HCT116 (cell line): ENCODE measurements around the gene WNK3. TPM values are rescaled to one million over a fixed set of nuclear protein-coding genes. Genes with fewer than 3 reads are reported as not detected.

ENCODE experiments used
- ATAC-seq: fragments of 200-7000 bp; cut with Tn5 transposase; 2 replicates; pipeline ENCODE4 v1.9.1; 2020; ENCODE audit warnings: mild to moderate bottlenecking, moderate library complexity
- BruUV-seq: library from RNA; stranded (reverse); fragments of 400-500 nt; replicated peaks from 2 replicates; lab custom pipeline; 2021; lab: Mats Ljungman, UMichigan
- CTCF ChIA-PET: fragments of 300-600 bp; sonication (Branson Sonifier 250); formaldehyde crosslinking; loops from one replicate; lab custom pipeline; 2021; ENCODE audit warnings: antibody characterized with exemption; lab: Charles Lee
- POLR2A ChIA-PET: fragments of 300-600, 350-600 bp; sonication (Branson Sonifier 250); formaldehyde crosslinking; loops from one replicate; lab custom pipeline; 2021; ENCODE audit warnings: antibody characterized with exemption; lab: Charles Lee
- RAD21 ChIA-PET, 2 experiments: fragments of 300-600 bp; sonication (Branson Sonifier 250); formaldehyde crosslinking; loops; one replicate each; lab custom pipeline; 2023; ENCODE audit warnings: low total read pairs in 2 of 2; ENCODE audit not compliant: uncharacterized antibody in 2 of 2, unreplicated experiment in 2 of 2, low non-redundant PET in 1 of 2; lab: Charles Lee
- DNase-seq: peaks from one replicate; pipeline ENCODE4 v3.0.0-alpha.2; 2010; ENCODE audit warnings: low read depth, low spot score
- H2AFZ ChIP-seq: fragments of 200-600 bp; shearing (Covaris generic), sonication (generic); 2 replicates; pipeline ENCODE4 v1.6.1; 2017; ENCODE audit warnings: low read depth, mixed run types, mixed read lengths, antibody characterized with exemption, low read length; ENCODE audit not compliant: poor library complexity, severe bottlenecking
- H3K27ac ChIP-seq: 2 replicates; pipeline ENCODE4 v1.5.1; 2012; ENCODE audit warnings: low read depth, low read length
- H3K27me3 ChIP-seq: fragments of 200-600 bp; sonication (generic); 2 replicates; pipeline ENCODE4 v1.6.1; 2016; ENCODE audit warnings: mixed run types, low read length, mixed read lengths; ENCODE audit not compliant: insufficient read depth
- H3K36me3 ChIP-seq, 2 experiments: fragments of 200-500 bp in 1 of 2; fragments of 200-600 bp in 1 of 2; sonication (Bioruptor generic) in 1 of 2; sonication (generic) in 1 of 2; 2 replicates each; pipeline versions ENCODE4 v1.5.1 to v1.6.1; 2014 to 2016; ENCODE audit warnings: low read length in 2 of 2, inconsistent platforms in 1 of 2, mixed read lengths in 1 of 2, mixed run types in 1 of 2; ENCODE audit not compliant: insufficient read depth in 2 of 2, control insufficient read depth in 1 of 2
- H3K4me1 ChIP-seq, 2 experiments: fragments of 200-600 bp in 1 of 2; sonication (generic) in 1 of 2; 2 replicates each; pipeline versions ENCODE4 v1.5.1 to v1.6.1; 2012 to 2017; ENCODE audit warnings: low read length in 2 of 2, inconsistent platforms in 1 of 2, mild to moderate bottlenecking in 1 of 2, mixed read lengths in 1 of 2, mixed run types in 1 of 2, moderate library complexity in 1 of 2; ENCODE audit not compliant: insufficient read depth in 2 of 2, control insufficient read depth in 1 of 2
- H3K4me2 ChIP-seq: fragments of 200-600 bp; sonication (generic); 2 replicates; pipeline ENCODE4 v1.6.1; 2017; ENCODE audit warnings: mixed run types, low read length, mixed read lengths
- H3K4me3 ChIP-seq, 2 experiments: fragments of 200-600 bp in 1 of 2; sonication (generic) in 1 of 2; replicated peaks in 1 of 2; 2 replicates each; pipeline ENCODE4 v1.5.1; 2011 to 2016; ENCODE audit warnings: low read length in 2 of 2, control low read depth in 1 of 2, low read depth in 1 of 2, mild to moderate bottlenecking in 1 of 2, mixed read lengths in 1 of 2, mixed run types in 1 of 2
- H3K79me2 ChIP-seq: fragments of 200-600 bp; sonication (generic); 2 replicates; pipeline ENCODE4 v1.6.1; 2017; ENCODE audit warnings: mild to moderate bottlenecking, mixed run types, low read length, moderate library complexity, mixed read lengths; ENCODE audit not compliant: insufficient read depth
- H3K9ac ChIP-seq: fragments of 200-600 bp; sonication (generic); 2 replicates; pipeline ENCODE4 v1.6.1; 2016; ENCODE audit warnings: low read length, mixed read lengths
- H3K9me2 ChIP-seq: fragments of 200-600 bp; sonication (generic), shearing (Covaris generic); 2 replicates; pipeline ENCODE4 v1.6.1; 2017; ENCODE audit warnings: mixed run types, mild to moderate bottlenecking, moderate library complexity; ENCODE audit not compliant: insufficient read depth
- H3K9me3 ChIP-seq, 2 experiments: fragments of 200-500 bp in 1 of 2; fragments of 200-600 bp in 1 of 2; sonication (Bioruptor generic) in 1 of 2; sonication (generic) in 1 of 2; 2 replicates each; pipeline ENCODE4 v1.6.1; 2014 to 2017; ENCODE audit warnings: low read length in 2 of 2, mixed read lengths in 2 of 2, inconsistent platforms in 1 of 2, low read depth in 1 of 2, mild to moderate bottlenecking in 1 of 2, mixed run types in 1 of 2, moderate library complexity in 1 of 2; ENCODE audit not compliant: control insufficient read depth in 1 of 2, insufficient read depth in 1 of 2
- H4K20me1 ChIP-seq: fragments of 200-600 bp; sonication (generic), shearing (Covaris generic); 2 replicates; pipeline ENCODE4 v1.6.1; 2017; ENCODE audit warnings: mixed run types, mild to moderate bottlenecking, moderate library complexity; ENCODE audit not compliant: insufficient read depth
- CBX3 ChIP-seq: IDR thresholded peaks from 2 replicates; pipeline ENCODE4 v1.6.1; 2012; ENCODE audit warnings: low read depth
- CEBPB ChIP-seq: IDR thresholded peaks from 2 replicates; pipeline ENCODE4 v1.6.1; 2012; ENCODE audit warnings: low read depth
- ELF1 ChIP-seq: IDR thresholded peaks from 2 replicates; pipeline ENCODE4 v1.6.1; 2012; ENCODE audit warnings: low read depth, borderline replicate concordance
- EZH2 ChIP-seq: fragments of 200-600 bp; sonication (generic); IDR thresholded peaks from 2 replicates; pipeline ENCODE4 v1.6.1; 2017; ENCODE audit warnings: antibody characterized with exemption, mixed run types
- EZH2phosphoT487 ChIP-seq: fragments of 200-600 bp; IDR thresholded peaks from 2 replicates; pipeline ENCODE4 v1.6.1; 2018; ENCODE audit warnings: antibody characterized with exemption, borderline replicate concordance
- FOSL1 ChIP-seq: IDR thresholded peaks from 2 replicates; pipeline ENCODE4 v1.6.1; 2012; ENCODE audit warnings: low read depth
- JUND ChIP-seq: IDR thresholded peaks from 2 replicates; pipeline ENCODE4 v1.6.1; 2012
- POLR2A ChIP-seq: IDR thresholded peaks from 2 replicates; pipeline ENCODE4 v1.7.0; 2011; ENCODE audit warnings: borderline replicate concordance; ENCODE audit not compliant: insufficient read depth, insufficient read length; ENCODE audit errors: extremely low read depth
- POLR2AphosphoS5 ChIP-seq: IDR thresholded peaks from 2 replicates; pipeline ENCODE4 v1.6.1; 2011; ENCODE audit warnings: mild to moderate bottlenecking, low read depth, low read length, moderate library complexity
- RAD21 ChIP-seq: IDR thresholded peaks from 2 replicates; pipeline ENCODE4 v1.6.1; 2012; ENCODE audit warnings: low read depth, mild to moderate bottlenecking
- SP1 ChIP-seq: IDR thresholded peaks from 2 replicates; pipeline ENCODE4 v1.6.1; 2012; ENCODE audit warnings: low read depth
- SRF ChIP-seq: IDR thresholded peaks from 2 replicates; pipeline ENCODE4 v1.6.1; 2012; ENCODE audit warnings: low read depth
- TCF7L2 ChIP-seq: IDR thresholded peaks from 2 replicates; pipeline ENCODE4 v1.7.0; 2011; ENCODE audit warnings: borderline replicate concordance, inconsistent platforms; ENCODE audit not compliant: insufficient read depth, insufficient read length; ENCODE audit errors: extremely low read depth
- ZFX ChIP-seq: fragments of 450-650 bp; IDR thresholded peaks from 2 replicates; pipeline ENCODE4 v1.6.1; 2017
- ZNF274 ChIP-seq: fragments of 200-500 bp; sonication (Bioruptor generic); IDR thresholded peaks from 2 replicates; pipeline ENCODE4 v1.6.1; 2014; ENCODE audit warnings: mild to moderate bottlenecking, low read depth, low read length, inconsistent platforms
- intact Hi-C: fragments of 100-400 bp; cut with micrococcal nuclease; formaldehyde crosslinking; loops from 2 replicates; pipeline ENCODE4 v1.10.0; 2022
- total RNA-seq: library from RNA; stranded (reverse); gene quantifications from one replicate; pipeline ENCODE4 v1.2.1, GENCODE V29; 2021; ENCODE audit not compliant: unreplicated experiment
- TF ChIP-seq, protein P1 (sequence below): IDR thresholded peaks from 2 replicates; pipeline ENCODE4 v1.6.1; 2011; ENCODE audit warnings: mild to moderate bottlenecking, low read length, moderate library complexity; ENCODE audit not compliant: insufficient replicate concordance; ENCODE audit errors: extremely low read depth
- TF ChIP-seq, protein P2 (sequence below): IDR thresholded peaks from 2 replicates; pipeline ENCODE4 v1.6.1; 2012
- TF ChIP-seq, protein P3 (sequence below), 3 experiments: fragments of 200-600 bp in 1 of 3; sonication (generic) in 1 of 3; IDR thresholded peaks in 2 of 3; conservative IDR thresholded peaks in 1 of 3; 2 replicates each; pipeline ENCODE4 v1.5.1; 2012 to 2017; ENCODE audit warnings: low read depth in 2 of 3, low read length in 2 of 3, antibody characterized with exemption in 1 of 3, borderline replicate concordance in 1 of 3, control low read depth in 1 of 3, mild to moderate bottlenecking in 1 of 3, mixed read lengths in 1 of 3, mixed run types in 1 of 3, moderate library complexity in 1 of 3; ENCODE audit not compliant: insufficient read depth in 1 of 3
- TF ChIP-seq, protein P4 (sequence below): IDR thresholded peaks from 2 replicates; pipeline ENCODE4 v1.6.1; 2012
- TF ChIP-seq, protein P5 (sequence below): IDR thresholded peaks from 2 replicates; pipeline ENCODE4 v1.6.1; 2012; ENCODE audit warnings: low read depth

Gene WNK3
- total RNA-seq, 1 experiment from 2014 or later, result 0.05 TPM

DNA sequence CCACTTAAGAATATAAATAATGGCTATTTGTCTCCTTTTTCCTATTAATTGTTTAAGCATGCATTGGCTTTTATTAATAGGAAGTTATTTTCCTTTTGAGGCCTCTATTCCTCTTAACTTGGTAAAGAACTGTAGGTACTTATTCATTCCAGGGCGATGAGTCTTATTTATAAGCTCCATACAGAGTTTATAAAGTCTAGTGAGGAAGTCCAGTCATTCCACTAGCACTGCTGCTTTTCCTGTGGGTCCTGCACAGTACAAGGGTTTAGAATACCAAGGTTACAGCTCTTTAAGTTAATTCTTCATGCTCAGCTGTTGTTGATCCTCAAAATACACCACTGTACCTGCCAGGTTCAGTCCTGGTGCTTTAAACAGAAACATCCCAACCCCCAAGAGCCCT is 28.5 kb upstream of the WNK3 start:
- no peak overlapping the region for H2AFZ ChIP-seq
- ChIA-PET CTCF (no interaction called here), RAD21 (no interaction called here)

More for the DNA sequence above, 28.5 kb upstream of the WNK3 start:
- POLR2A ChIA-PET, result no interaction called here
- Histone ChIP-seq H3K9me3 (no peaks in the 10 kb centered on the region), H3K27ac (no peak overlapping the region), H3K4me1 (no peaks in the 10 kb centered on the region), H3K9ac (no peak overlapping the region), H3K4me3 (no peak overlapping the region), H3K27me3 (no peaks in the 10 kb centered on the region), H3K9me2 (no peaks in the 10 kb centered on the region), H3K36me3 (no peaks in the 10 kb centered on the region), H4K20me1 (no peaks in the 10 kb centered on the region), H3K79me2 (no peaks in the 10 kb centered on the region), H3K4me2 (no peak overlapping the region)
- intact Hi-C loops, result no loop called here
- BruUV-seq, result no TSS peak
- no peak for DNase-seq
- TF ChIP-seq, protein P1, sequence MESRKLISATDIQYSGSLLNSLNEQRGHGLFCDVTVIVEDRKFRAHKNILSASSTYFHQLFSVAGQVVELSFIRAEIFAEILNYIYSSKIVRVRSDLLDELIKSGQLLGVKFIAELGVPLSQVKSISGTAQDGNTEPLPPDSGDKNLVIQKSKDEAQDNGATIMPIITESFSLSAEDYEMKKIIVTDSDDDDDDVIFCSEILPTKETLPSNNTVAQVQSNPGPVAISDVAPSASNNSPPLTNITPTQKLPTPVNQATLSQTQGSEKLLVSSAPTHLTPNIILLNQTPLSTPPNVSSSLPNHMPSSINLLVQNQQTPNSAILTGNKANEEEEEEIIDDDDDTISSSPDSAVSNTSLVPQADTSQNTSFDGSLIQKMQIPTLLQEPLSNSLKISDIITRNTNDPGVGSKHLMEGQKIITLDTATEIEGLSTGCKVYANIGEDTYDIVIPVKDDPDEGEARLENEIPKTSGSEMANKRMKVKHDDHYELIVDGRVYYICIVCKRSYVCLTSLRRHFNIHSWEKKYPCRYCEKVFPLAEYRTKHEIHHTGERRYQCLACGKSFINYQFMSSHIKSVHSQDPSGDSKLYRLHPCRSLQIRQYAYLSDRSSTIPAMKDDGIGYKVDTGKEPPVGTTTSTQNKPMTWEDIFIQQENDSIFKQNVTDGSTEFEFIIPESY, result no peak
- TF ChIP-seq, protein P2, sequence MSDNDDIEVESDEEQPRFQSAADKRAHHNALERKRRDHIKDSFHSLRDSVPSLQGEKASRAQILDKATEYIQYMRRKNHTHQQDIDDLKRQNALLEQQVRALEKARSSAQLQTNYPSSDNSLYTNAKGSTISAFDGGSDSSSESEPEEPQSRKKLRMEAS, result no peak
- TF ChIP-seq POLR2A, result no peak
- no peak for TF ChIP-seq ELF1
- TF ChIP-seq, protein P3, sequence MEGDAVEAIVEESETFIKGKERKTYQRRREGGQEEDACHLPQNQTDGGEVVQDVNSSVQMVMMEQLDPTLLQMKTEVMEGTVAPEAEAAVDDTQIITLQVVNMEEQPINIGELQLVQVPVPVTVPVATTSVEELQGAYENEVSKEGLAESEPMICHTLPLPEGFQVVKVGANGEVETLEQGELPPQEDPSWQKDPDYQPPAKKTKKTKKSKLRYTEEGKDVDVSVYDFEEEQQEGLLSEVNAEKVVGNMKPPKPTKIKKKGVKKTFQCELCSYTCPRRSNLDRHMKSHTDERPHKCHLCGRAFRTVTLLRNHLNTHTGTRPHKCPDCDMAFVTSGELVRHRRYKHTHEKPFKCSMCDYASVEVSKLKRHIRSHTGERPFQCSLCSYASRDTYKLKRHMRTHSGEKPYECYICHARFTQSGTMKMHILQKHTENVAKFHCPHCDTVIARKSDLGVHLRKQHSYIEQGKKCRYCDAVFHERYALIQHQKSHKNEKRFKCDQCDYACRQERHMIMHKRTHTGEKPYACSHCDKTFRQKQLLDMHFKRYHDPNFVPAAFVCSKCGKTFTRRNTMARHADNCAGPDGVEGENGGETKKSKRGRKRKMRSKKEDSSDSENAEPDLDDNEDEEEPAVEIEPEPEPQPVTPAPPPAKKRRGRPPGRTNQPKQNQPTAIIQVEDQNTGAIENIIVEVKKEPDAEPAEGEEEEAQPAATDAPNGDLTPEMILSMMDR (IDR thresholded peaks at IDR 0.05 in 2 of 3, conservative IDR thresholded peaks at IDR 0.05 in 1 of 3; ENCODE audit: borderline replicate concordance in 1 of 3, insufficient read depth in 1 of 3, low read depth in 2 of 3, low read length in 2 of 3), result no peak
- no peak for TF ChIP-seq EZH2phosphoT487
- TF ChIP-seq ZFX, result no peak
- no peak for TF ChIP-seq RAD21
- TF ChIP-seq CBX3, result no peak
- TF ChIP-seq, protein P4, sequence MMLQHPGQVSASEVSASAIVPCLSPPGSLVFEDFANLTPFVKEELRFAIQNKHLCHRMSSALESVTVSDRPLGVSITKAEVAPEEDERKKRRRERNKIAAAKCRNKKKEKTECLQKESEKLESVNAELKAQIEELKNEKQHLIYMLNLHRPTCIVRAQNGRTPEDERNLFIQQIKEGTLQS, result no peak
- no peak for TF ChIP-seq JUND
- no peak for TF ChIP-seq FOSL1
- TF ChIP-seq, protein P5, sequence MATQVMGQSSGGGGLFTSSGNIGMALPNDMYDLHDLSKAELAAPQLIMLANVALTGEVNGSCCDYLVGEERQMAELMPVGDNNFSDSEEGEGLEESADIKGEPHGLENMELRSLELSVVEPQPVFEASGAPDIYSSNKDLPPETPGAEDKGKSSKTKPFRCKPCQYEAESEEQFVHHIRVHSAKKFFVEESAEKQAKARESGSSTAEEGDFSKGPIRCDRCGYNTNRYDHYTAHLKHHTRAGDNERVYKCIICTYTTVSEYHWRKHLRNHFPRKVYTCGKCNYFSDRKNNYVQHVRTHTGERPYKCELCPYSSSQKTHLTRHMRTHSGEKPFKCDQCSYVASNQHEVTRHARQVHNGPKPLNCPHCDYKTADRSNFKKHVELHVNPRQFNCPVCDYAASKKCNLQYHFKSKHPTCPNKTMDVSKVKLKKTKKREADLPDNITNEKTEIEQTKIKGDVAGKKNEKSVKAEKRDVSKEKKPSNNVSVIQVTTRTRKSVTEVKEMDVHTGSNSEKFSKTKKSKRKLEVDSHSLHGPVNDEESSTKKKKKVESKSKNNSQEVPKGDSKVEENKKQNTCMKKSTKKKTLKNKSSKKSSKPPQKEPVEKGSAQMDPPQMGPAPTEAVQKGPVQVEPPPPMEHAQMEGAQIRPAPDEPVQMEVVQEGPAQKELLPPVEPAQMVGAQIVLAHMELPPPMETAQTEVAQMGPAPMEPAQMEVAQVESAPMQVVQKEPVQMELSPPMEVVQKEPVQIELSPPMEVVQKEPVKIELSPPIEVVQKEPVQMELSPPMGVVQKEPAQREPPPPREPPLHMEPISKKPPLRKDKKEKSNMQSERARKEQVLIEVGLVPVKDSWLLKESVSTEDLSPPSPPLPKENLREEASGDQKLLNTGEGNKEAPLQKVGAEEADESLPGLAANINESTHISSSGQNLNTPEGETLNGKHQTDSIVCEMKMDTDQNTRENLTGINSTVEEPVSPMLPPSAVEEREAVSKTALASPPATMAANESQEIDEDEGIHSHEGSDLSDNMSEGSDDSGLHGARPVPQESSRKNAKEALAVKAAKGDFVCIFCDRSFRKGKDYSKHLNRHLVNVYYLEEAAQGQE, result no peak
- no peak for TF ChIP-seq TCF7L2
- TF ChIP-seq ZNF274, result no peak
- TF ChIP-seq SP1, result no peak
- no peak for TF ChIP-seq POLR2AphosphoS5
- TF ChIP-seq SRF, result no peak
- no peak for TF ChIP-seq CEBPB
- no peak for TF ChIP-seq EZH2
- ATAC-seq, result no peak
